ENCODE results near the gene SIX3.
A peak's percentile ranks its signal among the peaks of the same experiment; 100 is the strongest.

SIX3 gene

DNA sequence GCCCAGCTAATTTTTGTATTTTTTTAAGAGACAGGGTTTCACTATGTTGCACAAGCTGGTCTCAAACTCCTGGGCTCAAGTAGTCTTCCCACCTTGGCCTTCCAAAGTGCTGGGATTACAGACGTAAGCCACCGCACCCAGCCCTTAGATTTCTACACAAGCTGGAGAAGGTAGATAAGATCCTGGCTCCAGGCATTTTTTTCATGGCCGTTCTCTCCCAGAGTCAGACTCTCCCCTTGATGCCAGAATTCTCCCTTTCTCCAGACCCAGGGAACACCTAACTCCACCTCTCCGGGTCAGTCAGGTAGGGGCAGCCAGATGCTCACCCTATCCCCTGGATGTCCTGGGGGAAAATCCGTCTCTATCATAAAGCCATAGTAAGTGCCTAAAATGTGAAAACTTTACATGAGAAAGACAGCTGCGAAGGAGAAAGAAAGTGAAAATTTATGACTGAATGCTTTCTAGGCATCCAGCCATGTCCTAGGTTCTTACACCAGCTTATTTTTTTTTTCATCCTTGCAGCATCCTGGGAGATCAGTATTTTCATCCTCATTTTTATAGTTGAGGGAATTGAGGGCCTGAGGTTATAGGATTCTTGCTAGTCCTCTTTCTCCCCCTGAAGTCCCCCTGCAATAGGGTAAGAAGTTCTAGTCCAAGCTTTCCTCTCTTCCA is 16.3 kb downstream of the SIX3 start:
- DNase-seq (ENCODE audit: low spot score), result no peak

DNA sequence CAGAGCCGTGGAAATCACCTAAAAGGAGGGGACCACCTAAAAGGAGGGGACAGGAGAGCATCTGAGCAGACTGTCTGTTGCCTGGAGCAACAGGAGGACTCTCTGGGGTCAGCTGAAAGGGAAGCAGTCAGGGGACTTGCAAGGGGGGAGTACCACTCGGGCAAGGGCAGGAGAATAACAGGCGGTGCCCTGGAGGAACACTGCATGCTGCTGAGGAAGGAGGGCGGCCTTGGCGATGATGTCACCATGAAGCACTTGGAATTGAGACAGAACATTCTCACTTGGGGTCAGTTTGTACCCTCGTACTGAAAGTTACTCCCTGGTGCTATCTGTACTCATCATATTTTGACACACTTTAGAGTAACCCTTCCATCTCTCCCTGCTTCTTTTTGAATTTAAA is 18.4 kb downstream of the SIX3 start:
- DNase-seq (ENCODE audit: low spot score), result no peak

DNA sequence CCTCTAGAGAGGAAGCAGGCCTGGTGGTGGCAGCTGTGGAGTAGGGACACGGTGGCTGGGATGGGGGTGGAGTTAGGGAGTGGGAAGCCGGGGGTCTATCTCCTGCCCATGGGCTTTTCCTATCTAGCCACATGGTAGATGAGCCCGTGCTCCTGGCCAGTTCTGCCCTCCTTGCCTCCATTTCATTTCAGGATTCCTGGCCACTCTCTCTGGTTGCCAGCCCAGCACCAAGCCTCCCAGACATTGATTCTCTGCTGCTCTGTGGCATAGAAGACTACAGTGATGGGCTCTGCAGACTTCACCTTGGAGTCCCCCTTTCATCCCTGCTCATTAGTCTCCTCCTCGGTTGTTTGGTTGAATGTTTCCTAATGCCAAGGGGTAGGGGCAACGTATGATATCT is 19.4 kb downstream of the SIX3 start:
- no peak for DNase-seq (ENCODE audit: low spot score)

DNA sequence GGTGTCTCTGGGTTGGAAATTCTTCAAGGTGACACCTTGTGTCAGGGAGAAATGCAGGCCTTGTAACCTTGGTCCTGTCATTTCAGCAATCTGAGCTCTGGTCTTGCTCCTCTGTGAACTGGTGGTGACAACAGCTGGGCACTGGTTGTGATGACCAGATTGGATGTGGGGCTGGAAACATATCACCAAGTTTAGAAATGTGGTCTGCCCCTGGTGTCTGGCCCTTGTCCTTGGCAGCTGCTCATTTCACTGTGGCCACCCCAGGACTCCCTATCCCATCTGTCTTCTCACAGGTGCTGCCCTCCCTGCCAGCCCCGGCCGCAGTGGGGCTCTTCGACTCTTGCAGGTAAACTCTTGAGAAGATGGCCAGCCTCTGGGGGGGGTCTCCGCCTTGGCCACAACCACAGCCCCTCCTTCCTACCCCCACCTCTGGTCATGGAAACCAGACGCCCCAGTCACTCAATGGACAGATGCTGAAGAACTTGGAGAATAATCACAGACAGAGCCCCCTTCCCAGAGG is 20.7 kb downstream of the SIX3 start:
- no peak for DNase-seq (ENCODE audit: low spot score)

DNA sequence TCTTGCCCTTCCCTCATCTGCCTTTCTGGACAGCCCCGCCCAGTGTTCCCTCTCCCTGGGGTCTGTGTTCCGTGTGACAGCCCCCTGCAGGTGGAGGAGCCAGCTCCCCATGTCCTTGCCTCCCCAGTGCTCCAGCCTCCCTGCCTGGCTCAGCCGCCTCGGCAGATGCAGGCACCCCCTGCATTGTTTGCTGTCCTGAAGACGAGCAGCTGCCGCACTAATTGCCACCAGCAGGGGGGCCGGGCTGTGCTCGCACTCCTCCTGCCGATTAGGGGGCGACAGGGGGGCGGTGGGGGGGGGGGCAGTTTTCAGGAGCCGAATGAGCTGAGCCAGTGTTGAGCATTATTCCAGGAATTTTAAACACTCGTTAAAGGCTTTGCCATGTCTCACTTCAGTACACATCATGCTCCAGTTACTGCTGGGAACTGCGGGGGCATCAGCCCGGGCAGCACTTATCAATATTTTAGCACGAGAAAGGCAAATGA is 23.3 kb downstream of the SIX3 start:
- no peak for DNase-seq (ENCODE audit: low spot score)

DNA sequence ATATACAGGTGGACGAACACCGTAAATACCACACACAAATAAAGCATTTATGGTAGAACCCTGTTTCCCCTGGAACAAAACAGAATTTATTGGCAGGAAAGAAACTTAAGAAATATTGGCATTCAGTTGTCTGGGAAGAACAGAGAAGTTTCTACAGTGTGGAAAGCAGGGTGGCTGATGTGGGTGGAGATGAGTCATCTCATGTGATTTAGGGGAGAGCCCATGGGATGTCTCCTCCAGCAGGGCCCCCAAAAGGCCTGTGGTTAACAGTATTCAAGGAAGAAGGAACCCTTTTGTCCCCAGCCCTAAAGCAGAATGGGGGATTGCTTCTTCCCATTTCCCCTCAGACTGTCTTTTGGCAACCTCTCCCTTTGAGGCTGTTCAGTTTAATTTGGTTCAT is 24.2 kb downstream of the SIX3 start:
- no peak for DNase-seq (ENCODE audit: low spot score)

DNA sequence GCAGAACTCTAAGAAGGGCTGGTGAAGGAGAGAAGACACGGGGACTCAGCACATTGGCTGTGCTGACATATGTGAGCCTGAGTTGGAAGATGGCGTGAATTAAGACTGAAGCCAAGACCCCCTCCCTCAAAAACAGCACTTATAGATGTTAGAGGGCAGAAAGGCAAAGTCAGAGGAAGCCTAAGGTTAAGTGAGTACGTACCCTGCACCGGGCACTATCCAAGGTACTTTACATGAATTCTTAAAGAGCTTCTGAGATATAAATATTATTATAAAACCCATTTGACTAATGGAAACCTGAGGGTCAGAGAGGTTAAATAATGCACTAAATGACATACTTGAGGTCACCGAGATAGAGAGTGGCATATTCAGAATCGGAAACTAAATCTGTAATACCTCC is 25.6 kb downstream of the SIX3 start:
- DNase-seq (ENCODE audit: low spot score), result no peak

DNA sequence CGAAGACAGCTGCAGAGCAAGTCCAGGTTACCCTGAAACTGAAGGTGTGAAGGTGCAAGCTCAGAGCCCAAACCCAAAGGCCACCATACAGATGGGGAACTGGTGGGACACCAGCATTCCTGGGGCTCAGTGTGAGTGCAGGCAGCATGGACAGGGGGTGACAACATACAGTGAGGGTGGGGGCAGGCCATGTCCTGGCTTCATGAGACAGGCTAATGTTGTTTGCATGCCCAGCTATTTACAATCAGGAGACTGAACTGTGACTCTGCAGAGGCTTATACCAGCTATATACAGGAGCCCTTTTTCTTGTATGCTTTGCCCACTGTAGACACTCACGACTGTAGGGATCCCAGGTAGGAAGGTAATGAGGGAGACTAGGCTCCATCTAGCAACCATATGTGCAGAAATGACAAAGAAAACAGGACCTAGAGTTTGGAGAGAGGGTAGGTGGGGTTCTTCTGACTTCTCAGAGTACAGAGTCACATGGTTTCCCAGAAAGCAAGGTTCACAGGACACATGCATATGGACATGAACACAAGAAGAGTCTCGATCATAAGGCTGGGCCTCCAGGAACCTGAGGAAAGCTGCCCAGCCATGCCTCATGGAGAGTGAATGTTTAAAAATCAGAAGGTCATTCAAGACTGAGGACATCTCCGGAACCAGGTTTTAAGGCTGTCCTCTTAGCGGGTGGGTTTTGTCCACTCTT is 26.4 kb downstream of the SIX3 start:
- no peak for DNase-seq (ENCODE audit: low spot score)

DNA sequence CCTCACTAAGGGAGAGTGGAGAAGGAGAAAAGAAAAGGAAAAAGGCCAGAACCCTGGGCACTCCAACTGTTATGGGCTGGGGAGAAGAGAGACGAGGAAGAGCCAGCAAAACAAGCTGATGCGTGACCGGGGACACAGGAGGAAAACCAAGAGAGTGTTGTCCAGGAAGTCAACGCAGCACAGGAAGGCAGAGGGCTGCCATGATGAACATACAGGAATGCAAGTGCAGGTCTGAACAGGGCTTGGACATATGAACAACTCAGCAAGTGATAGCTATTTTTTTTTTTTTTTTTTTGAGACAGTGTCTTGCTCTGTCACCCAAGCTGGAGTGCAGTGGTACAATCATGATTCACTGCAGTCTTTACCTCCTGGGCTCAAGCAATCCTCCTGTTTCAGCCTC is 28.4 kb downstream of the SIX3 start:
- no peak for DNase-seq (ENCODE audit: low spot score)

DNA sequence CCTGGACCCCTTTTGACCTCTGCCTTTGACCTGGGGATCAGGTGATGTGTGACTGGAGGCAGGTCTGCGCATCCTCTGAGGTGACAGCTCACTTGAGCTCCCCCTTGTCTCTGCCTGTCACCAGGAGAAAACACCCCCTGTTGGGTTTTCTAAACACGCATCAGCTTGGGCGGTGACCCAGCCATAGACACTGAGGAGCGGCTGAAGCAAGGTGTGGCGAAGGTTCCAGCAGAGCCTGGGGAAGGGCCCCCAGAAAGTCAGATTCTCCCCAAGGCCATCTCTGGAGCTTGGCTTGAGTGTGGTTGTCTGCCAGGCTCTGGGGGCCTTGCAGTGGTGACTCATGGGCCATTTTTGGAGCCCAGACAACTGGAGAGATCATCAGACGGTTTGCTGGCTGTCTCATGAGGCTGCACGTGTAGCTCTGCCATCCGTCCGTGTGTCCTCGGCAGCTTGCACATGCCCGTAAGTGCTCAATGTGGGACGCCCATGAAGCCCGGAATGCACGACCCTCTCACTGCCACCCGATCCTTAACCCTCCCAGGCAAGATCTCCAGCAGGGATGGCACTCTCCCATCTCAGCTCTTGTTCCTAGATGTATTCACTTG is 29.4 kb downstream of the SIX3 start:
- DNase-seq (ENCODE audit: low spot score), result no peak

DNA sequence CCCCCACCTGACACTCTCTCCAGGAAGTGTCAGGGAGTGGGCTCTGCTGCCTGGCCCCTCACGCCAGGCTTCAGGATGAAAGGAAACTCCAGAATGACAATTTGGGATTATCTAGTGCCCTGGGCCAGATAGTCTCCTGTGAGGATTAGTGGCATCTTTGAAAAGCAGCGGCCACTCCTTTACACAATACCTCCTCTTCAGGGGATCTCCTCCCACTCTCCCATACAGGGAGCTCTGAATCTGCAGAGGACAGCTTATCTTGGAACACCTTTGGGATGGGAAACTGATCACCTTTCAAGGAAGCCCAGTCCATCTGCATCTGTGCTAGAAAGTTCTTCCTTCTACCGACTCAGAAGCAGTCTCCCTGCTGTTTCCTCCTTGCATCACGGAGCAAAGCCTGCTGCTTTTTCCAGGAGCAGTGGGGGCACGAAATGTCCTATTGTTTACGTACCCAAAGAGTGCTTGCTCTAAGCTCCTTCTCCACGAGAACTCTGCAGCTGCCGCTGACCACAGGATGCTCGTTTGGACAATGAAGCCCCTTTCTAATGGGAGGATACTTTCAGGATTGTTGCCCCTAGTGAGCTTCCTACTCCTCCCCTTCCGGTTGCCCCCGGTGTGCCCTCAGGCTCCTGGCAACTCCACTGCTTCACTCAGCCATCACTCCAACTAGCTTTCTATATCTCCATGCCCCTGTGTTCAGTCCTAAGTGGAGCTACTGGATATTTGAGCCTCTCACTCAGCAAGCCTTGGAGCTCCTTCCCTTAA is 31.5 kb downstream of the SIX3 start:
- no peak for DNase-seq (ENCODE audit: low spot score)

DNA sequence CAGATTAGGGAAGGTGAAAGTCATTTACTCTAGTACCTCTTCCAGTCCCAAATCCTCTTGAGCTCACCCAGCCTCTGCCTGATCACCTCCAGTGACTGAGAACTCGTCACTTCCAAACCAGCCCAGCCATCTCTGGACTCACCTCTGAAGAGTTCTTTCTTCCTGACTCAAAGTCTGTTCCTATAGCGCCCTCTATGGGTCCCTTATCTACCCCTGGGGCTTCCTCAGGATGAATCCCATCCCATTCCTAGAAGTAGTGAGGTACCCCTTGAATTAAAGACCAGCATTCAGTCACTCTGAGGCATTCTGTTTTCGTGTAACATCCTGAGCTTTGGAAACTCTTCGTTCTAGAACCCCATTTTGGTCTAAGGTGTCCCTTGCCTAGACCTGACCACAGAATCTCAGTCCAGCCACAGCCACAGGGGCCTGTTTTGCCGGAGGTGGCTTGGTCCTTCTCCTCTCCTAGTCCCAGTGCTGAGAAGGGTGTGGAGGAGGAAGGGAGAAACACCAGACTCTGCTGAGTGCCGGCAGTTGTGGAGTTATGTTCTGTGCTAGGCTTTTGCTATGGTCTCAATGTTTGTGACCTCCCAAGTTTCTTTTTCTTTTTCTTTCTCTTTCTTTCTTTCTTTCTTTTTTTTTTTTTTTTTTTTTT is 32.7 kb downstream of the SIX3 start:
- DNase-seq (ENCODE audit: low spot score), result peak; percentile 41

DNA sequence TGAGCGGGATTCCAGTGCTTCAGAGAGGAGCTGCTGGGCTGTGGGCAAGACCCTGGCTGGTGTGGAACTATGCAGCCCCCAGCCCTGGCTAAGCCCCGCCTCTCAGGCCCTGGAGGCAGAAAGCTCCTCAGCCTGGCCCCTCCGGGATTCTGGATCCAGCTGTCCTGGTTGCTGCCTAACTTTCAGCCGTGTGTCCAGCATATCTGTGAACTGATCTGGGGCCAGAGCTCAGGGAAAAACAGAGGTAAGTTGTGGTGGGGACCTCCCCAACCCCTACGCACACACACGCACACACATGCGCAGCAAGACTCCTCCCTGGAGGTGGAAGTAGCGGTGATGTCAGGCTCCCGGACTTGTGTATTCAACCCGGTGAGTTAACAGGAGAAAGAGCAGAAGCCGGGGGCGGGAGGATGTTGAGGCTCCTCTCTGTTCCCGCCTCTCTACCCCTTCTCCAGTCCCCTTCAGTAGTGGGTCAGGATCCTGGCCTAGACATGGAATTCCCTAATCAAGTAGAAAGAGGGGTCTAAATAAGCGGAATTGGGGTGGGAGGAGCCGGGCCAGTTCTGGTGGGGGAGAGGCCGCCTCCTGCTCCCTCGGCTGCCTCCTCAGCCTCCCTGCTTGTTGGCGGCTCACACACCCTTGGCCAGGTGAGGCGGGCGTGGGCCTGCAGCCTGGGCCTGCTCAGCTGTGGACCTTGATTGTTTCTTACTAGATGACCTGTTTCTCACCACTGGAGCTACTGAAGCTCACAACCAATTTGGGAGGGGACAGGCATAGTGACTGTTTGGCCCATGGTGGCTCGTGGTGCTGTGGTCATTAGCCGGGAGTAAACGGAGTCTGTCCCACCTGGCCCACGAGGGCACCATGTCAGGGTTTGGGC is 34.3 kb downstream of the SIX3 start:
- DNase-seq (ENCODE audit: low spot score), result no peak

DNA sequence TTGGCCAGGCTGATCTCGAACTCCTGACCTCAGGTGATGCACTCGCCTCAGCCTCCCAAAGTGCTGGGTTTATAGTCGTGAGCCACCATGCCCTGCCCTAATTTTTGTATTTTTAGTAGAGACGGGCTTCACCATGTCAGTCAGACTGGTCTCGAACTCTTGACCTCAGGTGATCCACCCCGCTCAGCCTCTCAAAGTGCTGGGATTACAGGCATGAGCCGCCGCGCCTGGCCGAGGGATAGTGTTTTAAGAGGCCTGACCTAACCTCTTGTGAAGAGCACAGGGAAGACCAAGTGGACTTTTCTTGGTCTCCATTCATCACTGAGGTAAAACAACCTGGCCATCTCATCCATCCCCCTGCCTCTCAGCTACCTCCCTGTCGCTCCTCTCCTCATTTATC is 38.1 kb downstream of the SIX3 start:
- no peak for DNase-seq (ENCODE audit: low spot score)

DNA sequence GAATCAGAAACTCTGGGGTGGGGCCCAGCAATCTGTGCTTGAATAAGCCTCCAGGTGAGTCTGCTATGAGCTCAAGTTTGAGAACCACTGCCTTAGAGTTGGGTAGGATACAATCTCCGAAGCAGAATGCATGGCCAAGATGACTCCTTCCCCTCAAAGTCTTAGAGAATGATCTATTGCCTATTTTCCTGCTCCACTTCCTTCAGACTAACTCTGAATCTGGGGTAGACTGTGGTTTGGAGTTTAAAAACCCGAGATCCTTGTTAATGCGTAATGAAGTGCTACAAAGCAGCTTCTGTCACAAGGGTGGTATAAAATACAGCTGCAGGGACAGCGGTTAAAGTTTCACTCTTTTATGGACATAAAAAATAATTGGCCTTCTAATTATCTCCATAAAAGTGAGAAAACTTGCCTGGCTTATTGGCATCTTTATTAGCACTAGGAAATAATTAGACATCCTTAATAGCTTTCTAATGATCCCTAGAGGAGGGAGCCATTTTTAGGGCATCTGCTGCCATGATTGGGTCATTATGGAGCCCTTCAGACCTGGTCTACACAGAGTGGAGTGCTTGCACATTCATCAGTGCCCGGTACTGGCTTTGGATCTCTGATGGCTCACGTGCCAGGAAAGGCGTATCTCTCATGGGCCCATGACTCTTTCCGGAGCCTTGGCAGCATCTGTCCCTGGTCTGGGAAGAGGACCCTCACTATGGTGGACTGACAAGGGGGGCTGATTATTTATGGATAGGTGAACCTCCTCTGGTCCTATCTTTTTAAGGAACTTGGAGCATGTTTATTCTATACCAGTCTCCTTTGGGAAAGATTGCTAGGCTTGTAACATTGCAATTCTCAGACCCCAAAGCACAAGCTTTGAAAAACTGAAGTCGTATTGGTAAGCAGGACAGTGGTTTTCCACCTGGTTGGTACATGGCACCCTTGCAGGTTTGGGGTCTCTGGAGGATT is 39.5 kb downstream of the SIX3 start:
- DNase-seq (ENCODE audit: low spot score), result no peak

DNA sequence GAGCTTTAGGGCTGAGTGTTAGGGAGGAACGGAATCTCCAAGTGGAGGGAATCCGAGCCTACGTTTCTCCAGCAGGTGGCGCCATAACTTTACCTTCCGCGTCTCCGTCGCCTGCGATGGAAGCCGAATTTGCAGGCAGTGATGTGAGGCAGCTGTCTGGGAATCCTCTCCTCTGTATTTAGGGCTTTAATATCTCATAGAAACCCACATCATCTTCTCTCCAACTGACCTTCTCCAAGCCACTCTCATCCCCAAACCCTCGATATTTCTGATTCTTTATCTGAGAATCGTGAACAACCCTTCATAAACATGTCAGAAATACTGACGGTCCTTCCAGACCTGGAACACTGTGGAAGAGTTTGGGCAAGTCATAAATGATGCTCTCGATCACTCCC is 40.2 kb downstream of the SIX3 start:
- DNase-seq (ENCODE audit: low spot score), result peak; percentile 78

DNA sequence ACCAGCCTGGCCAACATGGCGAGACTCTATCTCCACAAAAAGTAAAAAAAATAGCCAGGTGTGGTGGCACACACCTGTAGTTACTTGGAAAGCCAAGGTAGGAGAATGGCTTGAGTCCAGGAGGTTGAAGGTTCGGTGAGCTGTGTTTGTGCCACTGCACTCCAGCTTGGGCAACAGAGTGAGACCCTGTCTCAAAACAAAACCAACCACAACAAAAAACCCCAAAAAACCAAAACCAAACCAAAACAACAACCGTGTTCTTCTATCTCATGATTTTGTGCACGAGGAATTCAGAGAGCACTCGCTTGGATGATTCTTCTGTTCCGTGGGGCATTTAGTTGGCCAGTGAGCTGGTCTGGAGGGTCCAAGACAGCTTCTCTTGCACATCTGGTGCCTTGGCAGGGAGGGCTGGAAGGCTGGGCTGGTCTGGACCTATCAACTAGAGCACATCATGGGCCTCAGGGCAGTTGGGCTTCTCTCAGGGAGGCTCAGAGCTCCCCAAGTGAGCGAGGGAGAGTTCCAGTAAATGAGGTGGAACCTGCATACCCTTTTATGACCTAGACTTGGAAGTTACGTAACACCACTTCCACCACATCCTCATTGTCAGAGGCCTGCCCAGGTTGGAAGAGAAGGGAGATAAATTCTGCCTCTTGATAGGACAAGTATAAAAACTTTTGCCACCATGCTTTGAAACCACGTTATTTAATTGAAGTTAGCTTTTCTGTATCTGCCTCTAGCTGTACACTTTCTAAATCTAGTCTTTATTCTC is 42.5 kb downstream of the SIX3 start:
- no peak for DNase-seq (ENCODE audit: low spot score)

DNA sequence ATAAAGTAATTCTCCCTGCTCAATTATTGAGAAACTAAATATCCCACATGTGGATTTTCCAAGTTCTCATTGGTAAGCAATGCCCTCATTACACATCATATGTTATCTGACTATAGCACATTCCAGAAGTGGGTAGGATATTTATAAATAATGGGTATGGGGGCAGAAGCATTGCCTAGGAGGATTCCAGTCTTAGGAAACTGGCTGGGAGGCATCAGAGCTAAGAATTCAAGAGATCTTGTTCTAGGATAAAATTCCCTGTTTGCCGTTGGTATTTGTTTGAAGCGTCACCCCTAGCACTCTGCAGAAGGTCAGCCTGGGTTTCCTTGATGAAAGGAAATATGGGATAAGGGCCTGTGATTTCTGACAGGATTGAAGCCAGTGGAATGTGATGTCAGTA is 47.7 kb downstream of the SIX3 start:
- DNase-seq (ENCODE audit: low spot score), result no peak

DNA sequence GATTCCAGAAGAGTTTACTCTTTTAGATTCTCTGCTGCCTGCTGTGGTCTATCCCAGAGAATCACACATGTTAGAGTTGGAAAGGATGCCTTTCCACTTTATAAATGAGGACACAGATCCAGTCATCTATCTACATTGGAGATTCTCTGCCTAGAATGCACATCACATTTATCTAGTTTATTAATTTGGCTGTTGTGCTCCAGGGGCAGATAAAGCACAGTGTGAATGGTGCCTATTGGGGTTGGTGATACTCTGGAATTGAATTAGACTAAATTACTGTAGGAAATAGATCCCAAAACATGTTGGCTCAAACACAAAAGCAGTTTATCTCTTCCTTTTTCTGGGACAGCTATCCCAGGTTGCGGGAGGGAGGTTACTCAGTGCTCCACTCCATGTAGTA is 52.9 kb downstream of the SIX3 start:
- DNase-seq (ENCODE audit: low spot score), result no peak

All from LoVo (cell line).